HepG2 (cell line): Measurements from ENCODE around the gene HOXB5. TPM values are rescaled to one million over a fixed set of nuclear protein-coding genes. Genes with fewer than 3 reads are reported as not detected.

Experiments used
- CBX2 ChIP-seq, 2 experiments: fragments of 200-600 bp in 1 of 2; sonication (generic); formaldehyde crosslinking in 1 of 2; IDR thresholded peaks; 2 replicates each; pipeline versions ENCODE4 v1.7.0 to v1.8.1; 2018 to 2022; ENCODE audit warnings: low read depth in 2 of 2, low read length in 1 of 2, mild to moderate bottlenecking in 1 of 2, missing genetic modification reagents in 1 of 2
- CBX5 ChIP-seq: sonication (generic); formaldehyde crosslinking; IDR thresholded peaks from 2 replicates; pipeline ENCODE4 v1.4.0; 2020; ENCODE audit warnings: missing genetic modification reagents, borderline replicate concordance
- HIVEP1 ChIP-seq: sonication (generic); formaldehyde crosslinking; IDR thresholded peaks from 2 replicates; pipeline ENCODE4 v1.4.0; 2020; ENCODE audit warnings: mild to moderate bottlenecking, missing genetic modification reagents
- HMGXB4 ChIP-seq, 2 experiments: sonication (generic) in 1 of 2; formaldehyde crosslinking in 1 of 2; IDR thresholded peaks; 2 replicates each; pipeline versions ENCODE4 v1.4.0 to v1.6.1; 2018 to 2020; ENCODE audit warnings: missing genetic modification reagents in 2 of 2, borderline replicate concordance in 1 of 2, low read depth in 1 of 2, mild to moderate bottlenecking in 1 of 2, missing biosample characterization in 1 of 2
- HNRNPK ChIP-seq: fragments of 200-400 bp; formaldehyde crosslinking; IDR thresholded peaks from 2 replicates; pipeline ENCODE4 v1.6.1; 2018; ENCODE audit warnings: low read length, low read depth, moderate library complexity, mild to moderate bottlenecking; ENCODE audit not compliant: poor library complexity, severe bottlenecking
- HNRNPLL ChIP-seq: fragments of 200-400 bp; formaldehyde crosslinking; IDR thresholded peaks from 2 replicates; pipeline ENCODE4 v1.6.1; 2017; ENCODE audit warnings: mild to moderate bottlenecking, low read depth, low read length; ENCODE audit not compliant: poor library complexity, severe bottlenecking
- KDM2A ChIP-seq: sonication (generic); formaldehyde crosslinking; IDR thresholded peaks from 2 replicates; pipeline ENCODE4 v1.4.0; 2020; ENCODE audit warnings: low read depth, missing genetic modification reagents, borderline replicate concordance
- KDM3A ChIP-seq: IDR thresholded peaks from 2 replicates; pipeline ENCODE4 v1.6.1; 2018; ENCODE audit warnings: low read depth, missing compliant biosample characterization
- NR2F6 ChIP-seq, 2 experiments: IDR thresholded peaks; 2 replicates each; pipeline ENCODE4 v1.6.1; 2016; ENCODE audit warnings: antibody characterized with exemption in 1 of 2, mild to moderate bottlenecking in 1 of 2
- PITX1 ChIP-seq: sonication (generic); formaldehyde crosslinking; IDR thresholded peaks from 2 replicates; pipeline ENCODE4 v1.5.1; 2020; ENCODE audit warnings: mild to moderate bottlenecking, missing genetic modification reagents
- POGZ ChIP-seq: sonication (generic); formaldehyde crosslinking; IDR thresholded peaks from 2 replicates; pipeline ENCODE4 v1.4.0; 2020; ENCODE audit warnings: mild to moderate bottlenecking, missing genetic modification reagents
- RAD21 ChIP-seq: fragments of 450-650 bp; formaldehyde crosslinking; IDR thresholded peaks from 2 replicates; pipeline ENCODE4 v1.5.0; 2020; ENCODE audit warnings: mild to moderate bottlenecking
- RBM39 ChIP-seq: fragments of 200-400 bp; formaldehyde crosslinking; IDR thresholded peaks from one replicate; pipeline ENCODE4 v1.6.1; 2018; ENCODE audit warnings: antibody characterized with exemption, mild to moderate bottlenecking, low read depth, low read length; ENCODE audit not compliant: poor library complexity, severe bottlenecking
- RNF2 ChIP-seq: fragments of 450-650 bp; conservative IDR thresholded peaks from 2 replicates; pipeline ENCODE4 v1.6.1; 2016; ENCODE audit warnings: low read depth
- SP1 ChIP-seq, 2 experiments: fragments of 450-650 bp in 1 of 2; sonication (generic) in 1 of 2; formaldehyde crosslinking in 1 of 2; IDR thresholded peaks; 2 replicates each; pipeline versions ENCODE4 v1.4.0 to v1.6.1; 2016 to 2020; ENCODE audit warnings: missing genetic modification reagents in 1 of 2
- XRCC5 ChIP-seq: fragments of 200-400 bp; formaldehyde crosslinking; optimal IDR thresholded peaks from 2 replicates; pipeline ENCODE3; 2017; ENCODE audit warnings: mild to moderate bottlenecking, low read length
- ZNF44 ChIP-seq: sonication (generic); formaldehyde crosslinking; IDR thresholded peaks from 2 replicates; pipeline ENCODE4 v1.5.1; 2020; ENCODE audit warnings: mild to moderate bottlenecking, missing genetic modification reagents
- ZNF562 ChIP-seq: sonication (generic); formaldehyde crosslinking; IDR thresholded peaks from 2 replicates; pipeline ENCODE4 v1.8.0; 2022; ENCODE audit warnings: missing genetic modification reagents, borderline replicate concordance
- ZNF589 ChIP-seq: sonication (generic); formaldehyde crosslinking; conservative IDR thresholded peaks from 2 replicates; pipeline ENCODE4 v1.8.0; 2022; ENCODE audit warnings: mild to moderate bottlenecking, moderate library complexity, missing genetic modification reagents
- ZNF788 ChIP-seq: sonication (generic); formaldehyde crosslinking; IDR thresholded peaks from 2 replicates; pipeline ENCODE4 v1.5.0; 2020; ENCODE audit warnings: mild to moderate bottlenecking, missing genetic modification reagents, borderline replicate concordance
- polyA plus RNA-seq, 8 experiments: library from polyadenylated mRNA; depleted of rRNA in 3 of 8; stranded (reverse) in 7 of 8; unstranded in 1 of 8; fragments of >200 nt; fragmentation: Illumina TruSeq in 4 of 8; extraction: Trizol in 4 of 8; gene quantifications; 2 replicates each; pipeline versions ENCODE4 v1.2.1 to v1.2.3, GENCODE V29; 2011 to 2016; ENCODE audit warnings: low read depth in 4 of 8, missing spikeins in 1 of 8, mixed read lengths in 1 of 8; ENCODE audit not compliant: insufficient read depth in 1 of 8
- total RNA-seq, 5 experiments: library from RNA; depleted of rRNA; stranded (reverse); fragments of >200 nt; fragmentation: Illumina TruSeq; extraction: Trizol; gene quantifications; 2 replicates each; pipeline ENCODE4 v1.2.3, GENCODE V29; 2016; ENCODE audit warnings: low read depth in 1 of 5
- TF ChIP-seq, protein P1 (sequence below): sonication (generic); formaldehyde crosslinking; IDR thresholded peaks from 2 replicates; pipeline ENCODE4 v1.9.0; 2021; ENCODE audit warnings: missing genetic modification reagents, mild to moderate bottlenecking, borderline replicate concordance
- TF ChIP-seq, protein P2 (sequence below): IDR thresholded peaks from 2 replicates; pipeline ENCODE4 v1.4.0; 2020; ENCODE audit warnings: mild to moderate bottlenecking, missing genetic modification reagents

Gene HOXB5
- total and polyA plus RNA-seq, 2 of the 13 experiments (the other 11 are each of a cell fraction or from before 2014, with no cell fraction given), result not detected

- peak; percentile 65 for TF ChIP-seq RBM39
- TF ChIP-seq POGZ (CRISPR knock-in tag), result no peak
- TF ChIP-seq KDM2A (CRISPR knock-in tag), result peak; percentile 71; the same call in 1 of the 2 replicates
- TF ChIP-seq, protein P1, sequence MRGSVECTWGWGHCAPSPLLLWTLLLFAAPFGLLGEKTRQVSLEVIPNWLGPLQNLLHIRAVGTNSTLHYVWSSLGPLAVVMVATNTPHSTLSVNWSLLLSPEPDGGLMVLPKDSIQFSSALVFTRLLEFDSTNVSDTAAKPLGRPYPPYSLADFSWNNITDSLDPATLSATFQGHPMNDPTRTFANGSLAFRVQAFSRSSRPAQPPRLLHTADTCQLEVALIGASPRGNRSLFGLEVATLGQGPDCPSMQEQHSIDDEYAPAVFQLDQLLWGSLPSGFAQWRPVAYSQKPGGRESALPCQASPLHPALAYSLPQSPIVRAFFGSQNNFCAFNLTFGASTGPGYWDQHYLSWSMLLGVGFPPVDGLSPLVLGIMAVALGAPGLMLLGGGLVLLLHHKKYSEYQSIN (CRISPR knock-in tag), result no peak
- TF ChIP-seq HNRNPLL, result peak; percentile 12
- TF ChIP-seq SP1 (IDR thresholded peaks at IDR 0.05), result no peak
- 0 out of 2 replicates have a peak, but pooled peaks have one; percentile 24 for TF ChIP-seq SP1 (CRISPR knock-in tag; IDR thresholded peaks at IDR 0.05)
- no peak for TF ChIP-seq PITX1 (CRISPR knock-in tag)
- TF ChIP-seq KDM3A, result peak; percentile 48; the same call in 1 of the 2 replicates
- TF ChIP-seq XRCC5, result peak; percentile 86
- no peak for TF ChIP-seq ZNF562
- no peak for TF ChIP-seq HIVEP1 (CRISPR knock-in tag)
- TF ChIP-seq, protein P2, sequence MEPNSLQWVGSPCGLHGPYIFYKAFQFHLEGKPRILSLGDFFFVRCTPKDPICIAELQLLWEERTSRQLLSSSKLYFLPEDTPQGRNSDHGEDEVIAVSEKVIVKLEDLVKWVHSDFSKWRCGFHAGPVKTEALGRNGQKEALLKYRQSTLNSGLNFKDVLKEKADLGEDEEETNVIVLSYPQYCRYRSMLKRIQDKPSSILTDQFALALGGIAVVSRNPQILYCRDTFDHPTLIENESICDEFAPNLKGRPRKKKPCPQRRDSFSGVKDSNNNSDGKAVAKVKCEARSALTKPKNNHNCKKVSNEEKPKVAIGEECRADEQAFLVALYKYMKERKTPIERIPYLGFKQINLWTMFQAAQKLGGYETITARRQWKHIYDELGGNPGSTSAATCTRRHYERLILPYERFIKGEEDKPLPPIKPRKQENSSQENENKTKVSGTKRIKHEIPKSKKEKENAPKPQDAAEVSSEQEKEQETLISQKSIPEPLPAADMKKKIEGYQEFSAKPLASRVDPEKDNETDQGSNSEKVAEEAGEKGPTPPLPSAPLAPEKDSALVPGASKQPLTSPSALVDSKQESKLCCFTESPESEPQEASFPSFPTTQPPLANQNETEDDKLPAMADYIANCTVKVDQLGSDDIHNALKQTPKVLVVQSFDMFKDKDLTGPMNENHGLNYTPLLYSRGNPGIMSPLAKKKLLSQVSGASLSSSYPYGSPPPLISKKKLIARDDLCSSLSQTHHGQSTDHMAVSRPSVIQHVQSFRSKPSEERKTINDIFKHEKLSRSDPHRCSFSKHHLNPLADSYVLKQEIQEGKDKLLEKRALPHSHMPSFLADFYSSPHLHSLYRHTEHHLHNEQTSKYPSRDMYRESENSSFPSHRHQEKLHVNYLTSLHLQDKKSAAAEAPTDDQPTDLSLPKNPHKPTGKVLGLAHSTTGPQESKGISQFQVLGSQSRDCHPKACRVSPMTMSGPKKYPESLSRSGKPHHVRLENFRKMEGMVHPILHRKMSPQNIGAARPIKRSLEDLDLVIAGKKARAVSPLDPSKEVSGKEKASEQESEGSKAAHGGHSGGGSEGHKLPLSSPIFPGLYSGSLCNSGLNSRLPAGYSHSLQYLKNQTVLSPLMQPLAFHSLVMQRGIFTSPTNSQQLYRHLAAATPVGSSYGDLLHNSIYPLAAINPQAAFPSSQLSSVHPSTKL, result 0 out of 2 replicates have a peak, but pooled peaks have one; percentile 14
- TF ChIP-seq HNRNPK, result peak; percentile 65
- TF ChIP-seq NR2F6 (IDR thresholded peaks at IDR 0.05), result no peak
- no peak for TF ChIP-seq NR2F6 (CRISPR knock-in tag; IDR thresholded peaks at IDR 0.05)
- 0 out of 4 replicates have a peak, but pooled peaks of 1 of the 2 experiments have one; percentile 62 for TF ChIP-seq HMGXB4 (CRISPR knock-in tag; IDR thresholded peaks at IDR 0.05; ENCODE audit: borderline replicate concordance in 1 of 2, low read depth in 1 of 2)
- no peak for TF ChIP-seq ZNF44 (CRISPR knock-in tag)
- peak; percentile 66; the same call in 1 of the 2 replicates for TF ChIP-seq RNF2
- peak; percentile 82 for TF ChIP-seq RAD21 (CRISPR knock-in tag)
- TF ChIP-seq CBX2 (IDR thresholded peaks at IDR 0.05; ENCODE audit: low read depth, low read length), result peak; percentile 57; the same call in 1 of the 2 replicates
- TF ChIP-seq CBX2 (CRISPR knock-in tag; IDR thresholded peaks at IDR 0.05; ENCODE audit: low read depth), result no peak
- TF ChIP-seq ZNF788 (CRISPR knock-in tag), result no peak
- no peak for TF ChIP-seq ZNF589
- 0 out of 2 replicates have a peak, but pooled peaks have one; percentile 27 for TF ChIP-seq CBX5 (CRISPR knock-in tag)
These were observed 410 bp upstream of the HOXB5 start (continued) for GRCh38 chr17:48593840-48594537.
